Right hindlimb (tissue), 1 donor: Measurements from ENCODE around the gene GNAQ.

Source experiments
- DNase-seq: peaks from one replicate; pipeline ENCODE4 v3.0.0-alpha.2; 2018

Gene GNAQ

GRCh38 chr9:77834898-77835488, 196.6 kb downstream of the GNAQ start:
- DNase-seq: no peak

GRCh38 chr9:77833561-77834429, 197.8 kb downstream of the GNAQ start:
- no peak for DNase-seq

- no peak for DNase-seq
Measured at GRCh38 chr9:77832639-77833038, 199.0 kb downstream of the GNAQ start.

DNA sequence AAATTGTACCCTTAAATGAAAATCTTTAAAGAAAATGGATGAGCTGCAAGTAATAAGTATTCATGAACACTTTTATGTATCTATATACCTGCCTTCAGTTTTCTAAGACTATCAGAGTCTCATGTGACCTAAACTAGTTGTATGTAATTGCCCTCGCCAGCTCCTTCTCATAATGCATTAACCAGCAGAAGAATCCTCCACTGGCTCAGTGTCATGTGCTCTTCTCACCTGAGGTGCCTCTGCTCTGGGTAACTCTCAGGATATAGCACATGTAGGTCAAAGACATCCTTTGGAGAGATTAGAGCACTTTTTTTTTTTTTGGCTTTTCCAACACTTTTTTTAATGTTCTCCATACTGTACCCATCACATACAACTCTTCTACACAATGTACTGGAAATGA, 199.8 kb downstream of the GNAQ start:
- no peak for DNase-seq

DNA sequence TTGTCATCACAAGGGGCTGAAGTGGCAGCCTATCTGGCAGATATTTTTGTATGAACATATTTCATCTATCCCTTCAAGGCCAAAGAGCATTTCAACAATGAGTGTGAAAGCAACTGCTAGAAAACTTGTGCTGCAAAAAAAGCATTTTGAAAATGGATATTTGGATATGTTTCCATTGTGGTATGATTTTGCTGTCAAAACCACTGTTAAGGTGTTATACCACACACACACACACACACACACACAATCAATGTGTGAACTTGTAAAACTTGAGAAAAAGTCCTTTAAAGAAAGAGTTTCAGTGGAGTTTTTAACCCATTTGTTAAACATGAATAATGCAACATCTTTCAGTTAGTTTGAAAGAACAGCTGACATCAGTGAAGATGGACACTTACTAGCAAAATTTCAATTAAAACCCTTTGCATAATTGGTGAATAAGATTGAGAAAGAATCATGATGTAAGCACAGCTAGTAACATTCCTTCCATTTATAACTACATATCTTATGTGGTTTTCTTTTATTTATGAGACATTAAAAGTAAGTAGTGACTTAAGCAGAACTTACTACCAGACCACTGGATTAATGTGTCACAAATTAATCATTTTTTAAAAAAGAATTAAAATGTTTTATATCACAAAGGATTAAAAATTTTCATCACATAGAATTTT, 200.9 kb downstream of the GNAQ start:
- DNase-seq: no peak

DNA sequence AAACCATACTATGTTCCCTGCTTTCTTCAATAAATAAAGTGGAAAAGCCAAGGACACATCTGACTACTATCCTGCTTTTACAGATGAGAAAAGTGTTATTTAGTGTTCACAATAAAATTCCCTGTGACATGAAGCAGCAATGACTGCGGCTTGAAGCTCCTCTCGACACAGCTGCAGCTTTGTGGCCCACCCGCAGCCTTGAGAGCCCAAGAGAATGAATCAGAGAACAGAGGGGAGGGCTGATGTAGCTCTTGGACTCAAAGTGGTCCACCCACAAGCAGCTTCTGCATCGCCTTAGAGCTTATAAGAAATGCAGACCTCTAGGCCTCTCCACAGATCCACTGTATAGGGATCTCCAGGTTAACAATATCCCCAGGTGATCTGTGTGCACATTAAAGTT, 202.2 kb downstream of the GNAQ start:
- no peak for DNase-seq

DNA sequence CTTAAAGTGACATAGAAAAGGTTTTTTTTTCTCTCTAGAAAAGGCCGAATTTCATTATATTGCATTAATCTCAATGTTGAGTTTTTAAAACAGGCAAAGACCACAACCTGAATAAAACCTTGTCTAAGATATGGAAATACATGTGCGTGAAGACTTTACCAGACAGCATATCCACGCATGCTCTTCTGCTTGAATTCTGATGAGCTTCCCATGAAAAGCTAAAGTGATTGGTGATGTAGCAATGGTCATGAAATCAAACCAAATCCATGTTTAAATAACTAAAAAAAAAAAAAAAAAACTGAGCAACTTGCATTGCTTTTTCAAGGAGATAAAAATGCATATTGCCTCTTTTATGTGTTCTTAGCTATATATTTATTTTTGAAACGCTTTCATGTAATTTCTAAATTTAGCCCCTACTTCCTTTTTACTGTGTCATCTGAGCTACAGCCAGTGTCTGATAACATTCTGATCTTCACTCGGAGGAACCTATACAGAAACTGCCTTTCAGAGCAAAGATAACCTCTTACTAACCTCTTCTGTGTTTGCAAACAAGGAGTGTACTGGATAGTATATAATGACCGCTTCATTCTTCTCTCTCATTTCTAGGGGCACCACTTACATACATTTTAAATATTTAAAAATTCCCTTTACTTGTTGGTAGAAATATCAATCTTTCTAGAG, 204.4 kb downstream of the GNAQ start:
- no peak for DNase-seq

DNA sequence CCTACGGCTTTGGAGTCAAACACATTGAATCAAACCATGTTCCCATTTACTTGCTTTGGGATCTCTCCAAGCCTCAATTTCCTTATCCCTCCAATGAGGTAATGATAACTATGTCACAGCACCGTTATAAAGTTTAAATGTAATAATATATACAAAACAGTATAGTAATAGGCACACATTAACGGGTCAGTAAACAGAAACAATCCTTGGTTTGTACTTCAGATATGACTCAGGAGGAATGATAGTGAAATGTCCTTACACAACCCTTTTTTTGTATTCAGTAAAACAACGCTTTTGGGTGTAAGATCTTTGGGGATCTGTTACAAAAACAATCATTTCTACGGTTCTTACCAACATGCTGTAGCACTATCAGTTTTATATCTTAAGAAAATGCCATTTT, 205.0 kb downstream of the GNAQ start:
- no peak for DNase-seq

- no peak for DNase-seq
Measured at GRCh38 chr9:77826116-77826515, 205.5 kb downstream of the GNAQ start.

GRCh38 chr9:77825361-77825760, 206.2 kb downstream of the GNAQ start:
- no peak for DNase-seq

GRCh38 chr9:77820293-77820954, 211.2 kb downstream of the GNAQ start:
- no peak for DNase-seq

GRCh38 chr9:77819657-77820056, 212.0 kb downstream of the GNAQ start:
- no peak for DNase-seq

- no peak for DNase-seq
Measured at GRCh38 chr9:77817590-77818311, 213.9 kb downstream of the GNAQ start.

DNA sequence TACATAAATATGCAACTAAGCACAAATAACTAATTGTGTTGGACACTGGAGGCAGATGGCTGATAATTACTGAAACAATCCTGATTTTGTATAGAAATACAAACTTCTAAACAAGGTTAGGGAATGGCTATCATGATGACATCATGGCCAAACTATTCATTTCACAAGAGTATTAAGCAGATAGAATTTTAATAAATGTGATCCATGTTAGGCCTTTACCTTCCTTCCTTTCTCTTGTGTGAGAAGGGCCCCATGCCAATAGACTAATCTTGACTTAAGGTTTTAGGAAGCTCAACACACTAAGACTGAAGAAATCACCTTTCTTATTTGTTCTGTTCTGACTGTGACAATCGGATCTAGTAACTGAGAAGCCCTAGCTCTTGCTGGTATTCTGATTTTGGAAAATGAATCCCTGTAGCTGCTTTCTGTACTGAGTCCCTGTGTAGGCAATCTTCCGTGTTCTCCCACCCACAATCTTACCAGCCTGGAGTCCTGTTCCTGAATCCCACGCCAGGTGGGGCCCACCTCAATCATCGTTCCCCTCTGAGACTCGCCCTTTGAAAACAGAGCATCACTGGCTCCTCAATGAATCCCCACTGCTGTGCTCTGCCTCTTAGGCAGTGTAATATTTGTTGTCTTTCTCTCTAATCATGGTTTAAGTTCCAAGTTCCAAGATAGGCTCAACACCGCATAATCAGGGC, 214.8 kb downstream of the GNAQ start:
- no peak for DNase-seq

DNA sequence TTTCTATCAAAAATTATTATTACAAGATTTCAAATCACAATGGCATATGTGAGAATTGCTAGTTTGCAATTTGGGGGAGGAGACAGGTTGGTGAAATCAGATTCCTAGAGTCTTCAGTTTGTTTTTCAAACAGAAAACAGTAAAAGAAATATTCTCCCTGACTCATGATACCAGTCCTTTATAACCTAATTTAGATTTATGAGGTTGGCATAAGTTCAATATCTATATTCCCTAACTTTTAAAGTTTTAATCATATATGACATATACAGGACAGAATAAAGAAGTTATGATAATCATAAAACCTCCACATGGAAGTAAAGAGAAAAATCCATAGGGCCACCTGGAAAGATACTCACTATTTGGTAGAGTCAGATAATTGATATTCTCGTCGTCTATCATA, 216.4 kb downstream of the GNAQ start:
- DNase-seq: no peak

GRCh38 chr9:77811832-77812231, 219.8 kb downstream of the GNAQ start:
- DNase-seq: no peak

GRCh38 chr9:77810637-77811119, 220.9 kb downstream of the GNAQ start:
- DNase-seq: no peak

GRCh38 chr9:77810047-77810446, 221.6 kb downstream of the GNAQ start:
- DNase-seq: no peak

- no peak for DNase-seq
Measured at GRCh38 chr9:77809552-77809951, 222.1 kb downstream of the GNAQ start.

GRCh38 chr9:77808751-77809081, 222.9 kb downstream of the GNAQ start:
- no peak for DNase-seq
